HK-2 (cell line): ENCODE measurements around the gene MAVS.
"Not testable (repeated sequence)": the region's sequence is repeated elsewhere in the genome, so short reads cannot be mapped to it uniquely, and the experiment has no call there.

ENCODE experiments used
- DNase-seq: peaks from one replicate; pipeline ENCODE4 v3.0.0-alpha.2; 2018; ENCODE audit not compliant: unreplicated experiment

MAVS gene

DNA sequence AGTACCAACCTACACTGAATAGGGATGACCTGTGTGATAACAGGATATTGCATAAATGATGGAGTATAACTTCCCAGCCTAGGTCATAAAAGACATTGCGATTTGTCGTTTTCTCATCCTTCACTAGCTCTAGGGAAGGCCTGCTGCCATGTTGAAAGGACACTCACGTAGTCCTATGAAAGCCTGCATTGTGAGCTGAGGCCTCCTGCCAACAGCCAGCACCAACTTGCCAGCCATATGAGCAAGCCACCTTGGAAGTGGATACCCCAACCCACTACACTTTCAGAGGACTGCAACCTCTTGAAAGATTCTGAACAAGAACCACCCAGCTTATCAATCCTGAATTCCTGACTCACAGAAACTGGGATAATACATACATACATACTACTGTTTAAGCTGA, 39.1 kb downstream of the MAVS start:
- no peak for DNase-seq

DNA sequence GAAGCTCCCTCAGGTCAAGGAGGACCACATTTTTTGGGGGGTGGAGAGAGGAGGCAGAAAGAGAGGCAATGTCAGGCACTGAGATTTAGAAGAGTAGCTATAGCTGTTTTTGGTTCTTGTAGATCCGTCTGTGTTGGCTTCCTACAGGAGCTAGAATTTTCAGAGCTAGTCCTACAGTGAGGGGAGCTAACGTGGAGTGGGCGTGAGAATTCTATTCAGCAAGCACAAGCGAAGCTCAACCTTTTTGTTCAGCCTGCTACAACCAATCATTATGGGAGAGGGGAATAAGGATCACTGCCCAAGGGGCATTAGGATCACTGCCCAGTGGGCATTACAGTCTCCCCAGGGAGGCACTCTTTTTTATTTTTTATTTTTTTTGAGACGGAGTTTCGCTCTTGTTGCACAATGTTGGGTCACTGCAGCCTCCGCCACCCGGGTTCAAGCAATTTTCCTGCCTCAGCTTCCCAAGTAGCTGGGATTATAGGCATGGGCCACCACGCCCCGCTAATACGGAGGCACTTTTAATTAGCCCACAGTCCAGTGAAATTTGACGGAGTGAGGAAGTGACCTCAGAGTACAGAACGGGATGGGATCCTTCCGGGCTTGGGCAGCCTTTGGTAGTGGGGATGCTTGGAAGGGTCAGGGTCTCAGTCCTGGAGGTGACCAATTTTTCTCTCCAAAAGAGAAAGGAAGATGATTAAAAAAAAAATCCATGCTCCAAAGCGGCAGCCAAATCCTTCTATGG, 41.4 kb downstream of the MAVS start:
- DNase-seq, result no peak

DNA sequence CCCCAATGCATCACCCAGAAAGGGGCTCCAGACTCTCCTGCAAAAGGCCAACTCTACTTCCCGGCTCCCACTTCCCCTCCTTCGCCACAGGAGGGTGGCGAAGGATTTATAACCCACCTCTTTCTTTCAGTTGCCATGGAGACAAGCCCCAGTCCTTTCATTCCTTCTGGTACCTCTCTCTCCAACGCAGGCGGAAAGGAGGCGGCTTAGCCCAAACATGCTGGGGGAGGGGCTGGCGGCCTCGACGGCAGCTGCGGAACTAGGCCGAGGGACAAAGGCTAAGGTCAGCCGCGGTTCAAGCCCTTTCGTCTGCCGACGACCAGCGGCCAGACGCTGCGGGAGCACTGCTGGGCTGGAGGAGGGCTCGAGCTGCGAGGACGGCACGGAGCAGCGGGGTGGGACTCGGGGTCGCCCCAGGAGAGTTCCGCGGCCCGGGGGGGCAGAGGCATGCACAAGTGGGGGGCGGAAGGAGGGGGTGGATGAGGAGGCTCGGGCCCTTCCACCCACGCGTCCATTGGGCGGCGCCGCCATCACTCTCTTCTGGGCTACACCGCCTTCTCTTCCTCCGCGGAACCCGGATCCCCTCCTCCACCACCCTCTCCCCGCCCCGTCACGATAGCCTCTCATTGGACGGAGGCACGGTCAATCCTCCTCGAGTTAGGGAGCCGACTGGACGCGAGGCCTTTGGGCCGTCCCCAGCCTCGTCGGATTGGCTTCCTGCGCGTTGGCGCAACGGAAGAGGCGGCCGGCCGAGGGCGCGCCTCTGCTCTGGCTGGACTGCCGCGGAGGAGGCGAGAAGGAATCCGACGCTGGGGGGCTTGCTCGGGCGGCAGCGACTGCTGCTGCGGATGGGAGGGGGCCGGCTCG, 42.2 kb downstream of the MAVS start, which contains the start of gene PANK2:
Gene PANK2 (plus strand): TSS at position 766 of the 867 bp plus-strand sequence.
- peak; percentile 100 for DNase-seq

DNA sequence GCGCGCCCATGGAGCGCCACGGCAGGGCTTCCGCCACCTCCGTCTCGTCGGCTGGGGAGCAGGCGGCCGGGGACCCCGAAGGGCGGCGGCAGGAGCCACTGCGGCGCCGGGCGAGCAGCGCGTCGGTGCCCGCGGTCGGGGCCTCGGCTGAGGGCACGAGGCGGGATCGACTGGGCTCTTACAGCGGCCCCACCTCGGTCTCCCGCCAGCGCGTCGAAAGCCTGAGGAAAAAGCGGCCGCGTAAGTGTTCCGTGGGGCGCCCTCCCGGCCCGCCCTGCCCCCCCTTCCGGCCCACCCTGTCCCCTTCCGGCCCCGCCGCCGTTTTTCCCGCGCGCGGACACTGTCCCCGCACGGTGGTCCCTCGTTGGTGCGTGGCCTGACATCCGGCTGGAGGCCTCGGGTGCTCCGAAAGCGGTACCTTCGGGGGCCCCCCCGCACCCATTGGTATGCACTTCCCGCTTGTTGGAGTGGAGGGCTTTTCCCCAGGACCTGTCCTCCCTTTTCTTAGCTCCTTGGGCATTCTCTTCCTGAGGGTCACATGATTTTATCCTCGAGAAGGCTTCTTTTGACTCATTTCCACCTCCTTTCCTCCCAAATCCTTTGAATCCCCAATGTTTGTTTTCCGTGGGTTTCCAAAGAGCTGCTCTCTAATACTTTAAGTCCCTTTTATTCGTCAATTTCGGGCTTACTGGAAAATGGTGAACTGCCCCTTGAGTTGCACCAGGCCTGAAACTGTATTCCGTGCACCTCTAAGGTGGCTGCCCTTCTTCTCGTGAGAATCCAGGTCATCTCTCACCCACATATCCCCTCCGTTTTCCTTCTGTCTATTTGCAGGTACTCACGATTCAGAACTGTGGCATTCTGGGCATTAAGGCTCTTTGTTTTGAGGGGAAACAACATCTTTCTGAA, 43.1 kb downstream of the MAVS start:
- DNase-seq, result peak; percentile 51

DNA sequence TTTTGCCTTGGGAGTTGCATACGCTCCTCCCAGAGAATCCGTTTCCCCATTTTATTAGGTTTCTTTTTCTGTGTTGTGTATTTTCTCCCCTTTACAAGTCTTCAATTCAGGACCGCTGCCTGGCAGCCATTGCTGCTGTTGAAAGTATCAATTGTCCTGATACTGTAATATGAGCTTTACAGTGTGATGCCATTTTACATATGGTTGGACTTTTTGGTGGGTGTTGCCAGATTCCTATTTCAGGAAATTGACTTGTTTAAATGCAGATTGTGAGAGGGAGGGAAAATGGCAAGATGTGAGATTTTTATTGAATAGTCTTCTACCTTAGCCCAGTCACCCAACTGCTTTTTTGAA, 43.7 kb downstream of the MAVS start:
- no peak for DNase-seq

DNA sequence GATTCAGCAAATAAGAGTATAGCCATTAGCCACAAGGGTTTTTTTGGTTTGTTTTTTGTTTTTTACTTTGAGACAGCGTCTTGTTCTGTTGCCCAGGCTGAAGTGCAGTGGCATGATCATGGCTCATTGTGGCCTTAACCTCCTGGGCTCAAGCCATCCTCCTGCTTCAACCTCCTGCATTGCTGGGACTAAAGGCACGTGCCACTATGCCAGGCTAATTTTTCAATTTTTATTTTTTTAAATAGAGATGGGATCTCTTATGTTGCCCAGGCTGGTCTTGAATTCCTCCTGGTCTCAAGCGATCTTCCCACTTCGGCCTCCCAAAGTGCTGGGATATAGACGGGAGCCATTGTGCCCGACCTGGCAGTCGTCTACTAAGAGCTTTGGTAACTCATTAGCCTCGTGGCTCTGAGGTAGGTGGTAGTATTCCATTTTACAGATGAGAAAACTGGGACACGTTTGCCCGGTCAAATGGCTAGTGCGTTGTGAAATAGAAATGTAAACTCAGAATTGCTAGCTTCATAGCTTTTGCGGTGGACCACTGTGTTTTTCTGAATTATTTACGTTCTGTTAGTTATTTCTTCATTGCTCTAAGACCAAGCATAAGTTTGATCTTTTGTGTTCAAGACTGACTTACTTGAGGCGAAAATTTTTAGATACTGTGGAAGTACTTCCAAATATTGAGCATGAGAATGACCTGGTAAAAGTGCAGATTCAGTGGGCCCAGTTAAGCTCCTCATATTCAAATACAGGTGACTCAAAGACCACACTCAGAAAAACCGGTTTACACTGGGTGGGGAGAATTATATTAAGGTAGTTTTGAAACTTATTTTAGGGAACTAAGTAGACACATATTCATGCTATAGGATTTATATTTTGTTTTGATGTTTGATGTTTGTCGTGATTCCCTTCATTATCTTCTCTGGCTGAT, 44.6 kb downstream of the MAVS start:
- DNase-seq, result no peak

DNA sequence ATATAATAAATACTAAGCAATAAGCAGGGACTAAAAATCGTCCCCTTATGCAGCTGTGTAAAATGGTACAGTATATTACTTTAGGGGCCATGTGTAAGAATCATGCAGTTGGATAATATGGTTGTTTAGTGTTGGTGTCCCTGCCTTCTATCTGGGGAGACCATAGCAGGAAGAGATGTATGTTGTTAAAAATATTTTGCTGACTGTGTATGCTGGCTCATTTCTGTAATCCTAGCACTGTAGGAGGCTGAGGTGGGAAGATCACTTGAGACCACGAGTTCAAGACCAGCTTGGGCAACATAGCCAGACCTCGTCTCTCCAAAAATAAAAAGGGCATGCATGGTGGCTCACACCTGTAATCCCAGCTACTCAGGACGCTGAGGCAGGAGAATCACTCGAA, 48.2 kb downstream of the MAVS start:
- DNase-seq, result no peak

DNA sequence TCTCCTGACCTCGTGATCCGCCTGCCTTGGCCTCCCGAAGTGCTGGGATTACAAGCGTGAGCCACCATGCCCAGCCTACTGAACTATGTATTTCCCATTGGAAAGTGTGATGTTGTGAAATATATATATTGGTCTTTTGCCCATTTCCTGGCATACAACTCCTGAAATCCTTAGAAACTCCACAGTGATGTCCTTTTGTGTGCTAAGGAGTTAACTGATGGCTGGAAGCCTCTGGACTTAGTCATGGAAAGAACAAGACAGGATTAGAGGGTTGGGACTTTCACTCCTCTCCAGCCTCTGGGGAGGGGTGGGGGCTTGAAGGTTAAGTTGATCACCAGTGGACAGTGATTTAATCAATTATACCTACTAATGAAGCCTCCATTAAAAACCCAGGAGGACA, 49.7 kb downstream of the MAVS start:
- DNase-seq, result no peak

DNA sequence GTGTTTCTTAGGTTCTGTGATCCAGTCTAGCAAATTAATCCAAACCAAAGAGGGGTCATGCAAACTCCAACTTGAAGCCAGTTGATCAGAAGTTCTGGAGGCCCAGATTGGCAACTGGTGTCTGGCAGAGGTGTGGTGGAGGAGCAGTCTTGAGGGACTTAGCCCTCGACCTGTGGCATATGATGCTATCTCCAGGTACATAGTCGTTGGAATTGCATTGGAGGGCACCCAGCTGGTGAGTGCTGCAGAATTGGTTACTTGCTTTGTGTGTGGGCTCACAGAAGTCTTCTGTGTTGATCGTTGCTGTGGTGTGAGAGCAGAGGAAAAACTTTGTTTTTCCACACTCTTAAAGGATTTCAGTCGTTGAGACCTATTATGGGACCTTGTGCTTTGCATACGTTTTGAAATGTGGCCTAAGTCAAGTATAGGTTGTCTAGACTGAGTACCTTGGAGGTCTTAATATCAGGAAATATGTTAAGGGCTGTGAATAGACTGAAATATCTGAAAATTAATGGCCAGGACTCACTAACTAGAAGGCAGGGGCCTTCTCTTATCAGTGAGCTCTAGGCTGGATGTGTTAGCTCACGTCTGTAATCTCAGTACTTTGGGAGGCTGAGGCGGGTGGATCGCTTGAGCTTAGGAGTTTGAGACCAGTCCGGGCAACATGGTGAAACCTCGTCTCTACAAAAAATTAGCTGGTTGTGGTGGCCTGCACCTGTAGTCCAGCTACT, 50.4 kb downstream of the MAVS start:
- no peak for DNase-seq

DNA sequence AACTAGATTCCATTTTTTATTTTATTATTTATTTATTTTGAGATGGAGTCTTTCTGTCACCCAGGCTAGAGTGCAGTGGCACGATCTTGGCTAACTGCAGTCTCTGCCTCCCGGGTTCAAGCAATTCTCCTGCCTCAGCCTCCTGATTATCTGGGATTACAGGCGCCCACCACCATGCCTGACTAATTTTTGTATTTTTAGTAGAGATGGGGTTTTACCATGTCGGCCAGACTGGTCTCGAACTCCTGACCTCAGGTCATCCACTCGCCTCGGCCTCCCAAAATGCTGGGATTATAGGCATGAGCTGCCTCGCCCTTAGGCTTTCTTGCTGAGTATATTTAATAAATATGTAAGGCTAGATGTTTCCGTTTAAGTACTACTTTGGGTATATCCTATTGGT, 51.5 kb downstream of the MAVS start:
- DNase-seq, result not testable (repeated sequence)

DNA sequence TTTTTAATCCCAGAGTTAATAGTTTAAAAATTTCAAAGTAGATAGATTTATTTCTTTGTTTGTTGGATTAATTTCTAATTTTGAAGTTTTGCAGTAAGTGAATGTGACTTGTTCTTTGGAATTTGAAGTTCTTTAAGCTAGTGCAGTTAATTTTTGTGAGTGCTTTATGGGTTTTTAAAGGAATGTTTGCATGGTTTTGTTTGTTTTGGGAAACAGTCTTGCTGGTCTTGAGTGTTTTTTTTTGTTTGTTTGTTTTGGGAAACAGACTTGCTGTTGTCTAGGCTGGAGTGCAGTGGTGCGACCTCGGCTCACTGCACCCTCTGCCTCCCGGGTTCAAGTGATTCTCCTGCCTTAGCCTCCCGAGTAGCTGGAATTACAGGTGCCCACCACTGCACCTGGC, 52.0 kb downstream of the MAVS start:
- DNase-seq, result no peak

DNA sequence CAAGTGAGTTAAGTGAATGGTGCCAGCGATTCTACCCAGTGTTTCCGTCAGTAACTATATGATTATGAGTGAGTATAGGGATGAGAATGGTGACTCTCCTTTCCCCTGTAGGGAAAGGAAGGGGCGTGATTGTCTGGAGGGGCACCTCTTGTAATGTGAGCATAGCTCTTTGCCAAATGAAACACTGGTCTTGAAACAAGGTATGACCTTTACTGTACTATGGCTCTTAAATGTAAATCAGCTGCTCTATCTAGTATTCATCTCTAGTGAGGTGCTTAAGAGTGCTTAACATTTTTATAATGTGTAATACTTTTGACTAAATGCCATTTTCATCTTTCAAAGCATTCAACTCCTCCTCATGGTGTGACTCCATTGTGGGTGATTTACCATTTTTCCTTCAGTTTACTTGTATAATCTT, 53.6 kb downstream of the MAVS start:
- DNase-seq, result no peak

DNA sequence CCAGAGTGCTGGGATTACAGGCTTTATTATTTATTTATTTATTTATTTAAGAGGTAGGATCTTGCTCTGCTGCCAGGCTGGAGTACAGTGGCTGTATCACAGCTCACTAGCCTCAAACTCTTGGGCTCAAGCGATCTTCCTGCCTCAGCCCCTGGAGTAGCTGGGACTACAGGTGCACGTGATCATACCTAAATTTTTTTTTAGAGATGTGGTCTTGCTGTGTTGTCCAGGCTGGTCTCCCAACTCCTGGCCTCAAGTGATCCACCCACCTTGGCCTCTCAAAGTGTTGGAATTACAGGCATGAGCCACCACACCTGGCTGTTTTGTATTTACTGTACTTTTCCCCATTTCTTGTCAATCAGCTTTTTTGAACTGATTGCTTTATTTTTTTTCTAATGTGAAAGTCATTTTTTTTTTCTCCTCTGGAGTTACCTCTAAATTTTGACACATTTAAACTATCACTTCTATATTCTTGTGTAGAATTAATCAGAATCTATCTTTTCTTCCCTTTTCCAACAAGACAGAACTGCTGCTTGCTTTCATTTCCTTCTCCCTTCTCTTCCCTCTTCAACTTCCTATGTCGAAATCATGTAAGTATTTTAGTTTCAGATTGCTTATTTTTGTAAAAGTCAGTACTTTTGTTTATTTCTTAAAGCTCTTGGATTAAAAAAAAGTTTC, 54.5 kb downstream of the MAVS start:
- DNase-seq, result no peak

DNA sequence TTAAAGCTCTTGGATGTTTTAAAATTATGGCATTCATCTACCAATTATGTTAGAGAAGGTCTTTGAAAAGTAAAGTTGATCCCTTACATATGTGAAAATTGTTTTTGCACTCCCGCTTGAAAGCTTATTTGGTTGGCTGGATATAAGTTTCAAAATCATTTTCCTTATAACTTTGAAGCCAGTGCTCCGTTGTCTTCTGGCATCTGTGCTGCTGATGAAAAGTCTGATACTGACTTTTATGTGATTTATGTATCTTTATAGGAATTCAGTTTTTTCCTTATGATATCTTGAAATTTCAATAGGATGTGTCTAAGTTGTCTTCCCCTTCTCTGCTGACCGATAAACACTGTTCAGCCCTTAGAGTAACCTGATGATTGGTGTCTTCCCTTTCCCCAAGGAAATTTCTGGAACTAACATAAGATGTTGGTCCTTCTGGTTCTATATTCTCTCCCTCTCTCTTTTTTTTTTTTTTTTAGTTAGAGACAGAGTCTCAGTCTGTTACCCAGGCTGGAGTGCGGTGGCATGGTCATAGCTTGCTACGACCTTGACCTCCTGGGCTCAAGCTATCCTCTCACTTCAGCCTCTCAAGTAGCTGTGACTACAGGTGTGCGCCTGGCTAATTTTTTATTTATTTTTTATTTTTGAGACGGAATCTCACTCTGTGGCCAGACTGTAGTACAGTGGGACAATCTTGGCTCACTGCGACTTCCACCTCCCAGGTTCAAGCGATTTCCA, 55.2 kb downstream of the MAVS start:
- no peak for DNase-seq

DNA sequence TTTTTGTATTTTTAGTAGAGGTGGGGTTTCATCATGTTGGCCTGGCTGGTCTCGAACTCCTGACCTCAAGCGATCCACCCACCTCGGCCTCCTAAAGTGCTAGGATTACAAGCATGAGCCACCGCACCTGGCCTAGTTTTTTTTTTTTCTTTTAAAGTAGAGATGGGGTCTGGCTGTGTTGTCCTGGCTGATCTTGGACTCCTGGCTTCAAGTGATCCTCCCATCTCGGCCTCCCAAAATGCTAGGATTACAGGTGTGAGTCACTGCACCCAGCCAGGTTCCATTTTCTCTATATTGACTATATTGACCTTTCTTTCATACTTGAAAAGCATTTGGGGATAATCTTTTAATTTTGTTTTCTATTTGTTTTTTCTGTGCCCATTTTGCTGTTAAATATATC, 55.8 kb downstream of the MAVS start:
- no peak for DNase-seq

DNA sequence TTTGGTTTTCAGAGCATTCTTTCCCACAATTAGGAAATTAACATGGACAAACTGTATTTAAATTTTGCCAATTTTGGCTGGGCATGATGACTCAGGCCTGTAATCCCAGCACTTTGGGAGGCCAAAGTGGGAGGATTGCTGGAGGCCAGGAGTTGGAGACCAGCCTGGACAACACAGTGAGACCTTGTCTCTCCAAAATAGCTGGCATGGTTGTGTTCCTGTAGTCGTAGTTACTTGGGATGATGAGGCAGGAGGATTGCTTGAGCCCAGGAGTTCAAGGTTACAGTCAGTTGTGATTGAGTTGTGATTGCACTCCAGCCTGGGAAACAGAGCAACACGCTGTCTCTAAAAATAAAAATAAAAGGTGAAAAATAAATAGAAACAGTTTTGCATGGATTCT, 57.6 kb downstream of the MAVS start:
- no peak for DNase-seq

DNA sequence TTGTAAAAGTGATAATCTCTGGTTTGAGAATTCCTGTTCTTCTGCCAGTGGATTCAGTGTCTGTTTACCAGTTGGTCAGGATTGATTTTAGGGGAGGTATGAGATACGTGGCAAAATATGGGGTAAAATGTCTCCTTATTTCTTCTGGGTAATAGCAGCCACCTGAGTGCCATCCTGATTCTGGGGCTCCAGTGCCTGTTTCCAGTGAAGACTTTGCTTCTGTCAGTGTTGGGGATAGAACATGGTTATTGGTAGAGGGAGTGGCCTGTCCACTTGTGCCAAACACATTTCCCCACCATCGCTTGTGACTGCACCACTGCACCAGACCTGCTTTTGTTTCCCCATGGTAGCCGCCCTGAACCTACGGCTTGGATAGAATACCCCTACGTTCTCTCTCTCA, 58.2 kb downstream of the MAVS start:
- DNase-seq, result no peak

DNA sequence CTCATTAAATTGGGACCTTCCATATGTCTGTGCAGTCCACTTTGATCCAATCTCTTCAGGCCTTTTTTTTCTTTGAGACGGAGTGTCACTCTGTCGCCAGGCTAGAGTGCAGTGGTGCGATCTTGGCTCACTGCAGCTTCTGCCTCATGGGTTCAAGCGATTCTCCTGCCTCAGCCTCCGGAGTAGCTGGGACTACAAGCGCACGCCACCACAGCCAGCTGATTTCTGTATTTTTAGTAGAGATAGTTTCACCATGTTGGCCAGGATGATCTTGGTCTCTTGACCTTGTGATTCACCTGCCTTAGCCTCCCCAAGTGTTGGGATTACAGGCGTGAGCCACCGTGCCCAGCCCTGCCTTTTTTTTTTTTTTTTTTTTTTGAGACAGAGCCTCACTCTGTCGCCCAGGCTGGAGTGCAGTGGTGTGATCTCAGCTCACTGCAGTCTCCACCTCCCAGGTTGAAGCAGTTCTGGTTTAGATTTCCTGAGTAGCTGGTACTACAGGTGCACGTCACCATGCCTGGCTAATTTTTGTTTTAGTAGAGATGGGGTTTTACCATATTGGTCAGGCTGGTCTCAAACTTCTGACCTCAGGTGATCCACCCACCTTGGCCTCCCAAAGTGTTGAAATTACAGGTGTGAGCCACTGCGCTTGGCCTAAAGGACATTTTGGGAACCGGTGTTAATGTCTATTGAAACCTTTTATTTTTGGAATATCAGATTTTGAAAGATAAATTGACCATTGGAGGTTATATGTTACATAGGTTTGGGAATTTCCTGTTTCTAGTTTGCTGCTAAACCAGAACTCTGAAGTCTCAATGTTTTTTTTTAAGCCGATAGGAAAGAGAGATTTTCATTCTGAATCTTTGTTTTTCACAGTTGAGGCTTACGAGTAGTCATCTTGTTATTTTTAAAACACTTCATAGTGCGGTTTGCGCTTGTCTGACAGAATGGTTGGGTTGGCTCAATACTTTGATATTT, 60.4 kb downstream of the MAVS start:
- DNase-seq, result not testable (repeated sequence)
